Adrenal gland (tissue), 5 donors: ENCODE results near the gene B4GALNT1.

ENCODE experiments used
- POLR2A ChIP-seq, 2 donors: fragments of 450-650 bp; IDR thresholded peaks; one replicate each; pipeline ENCODE4 v1.6.1; 2017; ENCODE audit warnings: antibody characterized with exemption in 2 of 2, mild to moderate bottlenecking in 2 of 2, moderate library complexity in 1 of 2
- TF ChIP-seq, protein P1 (sequence below), 6 experiments: fragments of 450-650 bp in 4 of 6; fragments of 200-600 bp in 2 of 6; sonication (generic) in 1 of 6; IDR thresholded peaks; 1 replicate in 5 of 6; 2 replicates in 1 of 6; pipeline versions ENCODE4 v1.5.1 to v1.8.0; 2016 to 2021; ENCODE audit warnings: antibody characterized with exemption in 6 of 6, mild to moderate bottlenecking in 2 of 6, moderate library complexity in 1 of 6
- donor health status: DM: no; HTN: no; CAD: no.

- TF ChIP-seq, protein P1, sequence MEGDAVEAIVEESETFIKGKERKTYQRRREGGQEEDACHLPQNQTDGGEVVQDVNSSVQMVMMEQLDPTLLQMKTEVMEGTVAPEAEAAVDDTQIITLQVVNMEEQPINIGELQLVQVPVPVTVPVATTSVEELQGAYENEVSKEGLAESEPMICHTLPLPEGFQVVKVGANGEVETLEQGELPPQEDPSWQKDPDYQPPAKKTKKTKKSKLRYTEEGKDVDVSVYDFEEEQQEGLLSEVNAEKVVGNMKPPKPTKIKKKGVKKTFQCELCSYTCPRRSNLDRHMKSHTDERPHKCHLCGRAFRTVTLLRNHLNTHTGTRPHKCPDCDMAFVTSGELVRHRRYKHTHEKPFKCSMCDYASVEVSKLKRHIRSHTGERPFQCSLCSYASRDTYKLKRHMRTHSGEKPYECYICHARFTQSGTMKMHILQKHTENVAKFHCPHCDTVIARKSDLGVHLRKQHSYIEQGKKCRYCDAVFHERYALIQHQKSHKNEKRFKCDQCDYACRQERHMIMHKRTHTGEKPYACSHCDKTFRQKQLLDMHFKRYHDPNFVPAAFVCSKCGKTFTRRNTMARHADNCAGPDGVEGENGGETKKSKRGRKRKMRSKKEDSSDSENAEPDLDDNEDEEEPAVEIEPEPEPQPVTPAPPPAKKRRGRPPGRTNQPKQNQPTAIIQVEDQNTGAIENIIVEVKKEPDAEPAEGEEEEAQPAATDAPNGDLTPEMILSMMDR (IDR thresholded peaks at IDR 0.05): no peak
- no peak for TF ChIP-seq POLR2A (IDR thresholded peaks at IDR 0.05)
Measured at GRCh38 chr12:57631566-57632072, 1.4 kb downstream of the B4GALNT1 start.
